ENCODE results near the gene GRIK1.

Gene GRIK1

DNA sequence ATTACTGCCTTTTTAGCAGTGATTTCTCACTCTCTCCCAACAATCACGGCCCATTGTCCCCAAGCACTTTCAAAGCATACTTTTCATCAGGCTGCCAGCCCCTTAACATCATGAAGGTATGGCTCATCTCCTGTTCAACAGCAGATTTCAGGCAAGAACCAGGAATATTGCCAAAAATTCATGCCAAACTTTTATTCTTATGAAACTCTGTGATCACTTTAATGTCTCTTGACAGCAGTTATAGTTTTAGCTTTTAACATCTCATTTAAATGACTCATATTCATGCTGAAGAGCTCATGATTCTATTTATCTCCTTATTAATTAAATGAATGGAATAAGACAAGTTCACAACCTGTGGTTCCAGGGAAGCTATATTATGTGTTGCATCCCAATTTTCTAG, 235.1 kb downstream of the GRIK1 start:
- no CpG with 5 or more reads among the region's 1 CpG for WGBS (ENCODE audit: extremely low coverage, insufficient coverage, insufficient read length)

DNA sequence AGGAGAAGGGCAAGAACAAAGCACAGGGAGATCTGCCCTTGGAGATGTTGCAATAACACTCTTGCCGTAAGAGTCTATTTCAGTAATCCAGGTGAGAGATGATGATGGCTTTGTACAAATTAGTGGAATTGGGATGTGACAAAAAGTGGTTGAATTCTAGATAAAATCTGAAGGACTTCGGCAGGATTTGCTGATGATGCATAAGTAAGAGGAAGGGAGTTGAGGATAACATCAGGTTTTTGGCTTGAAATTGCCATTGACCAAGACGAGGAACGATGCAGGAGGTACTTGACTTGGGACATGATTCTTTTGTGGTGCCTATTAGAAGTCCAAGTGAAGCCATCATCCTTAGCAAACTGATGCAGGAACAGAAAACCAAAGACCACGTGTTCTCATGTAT, 238.1 kb downstream of the GRIK1 start:
- H4K8ac ChIP-seq (ENCODE audit: low read depth, low read length): no peak overlapping the region
- no peak overlapping the region for H3K4ac ChIP-seq (ENCODE audit: low read depth, low read length)
- no peak overlapping the region for H3K23ac ChIP-seq (ENCODE audit: low read length)
- no peaks in the 10 kb centered on the region for H3K27me3 ChIP-seq (ENCODE audit: insufficient read depth, low read length)
- no peaks in the 10 kb centered on the region for H3K4me1 ChIP-seq (ENCODE audit: control insufficient read depth in 1 of 2, insufficient read depth in 2 of 2, low read length in 2 of 2)
- H3K18ac ChIP-seq (ENCODE audit: low read length): no peak overlapping the region
- H3K27ac ChIP-seq (ENCODE audit: low read depth, low read length): no peak overlapping the region
- no peak overlapping the region for H2BK5ac ChIP-seq (ENCODE audit: low read depth, low read length, poor library complexity)
- H4K12ac ChIP-seq (ENCODE audit: low read depth, low read length): no peak overlapping the region
- H4K91ac ChIP-seq (ENCODE audit: low read depth, low read length): no peak overlapping the region
- no CpG with 5 or more reads among the region's 5 CpGs for WGBS (ENCODE audit: extremely low coverage, insufficient coverage, insufficient read length)
- H3K79me1 ChIP-seq (ENCODE audit: low read length): no peaks in the 10 kb centered on the region
- H3K36me3 ChIP-seq (ENCODE audit: control insufficient read depth in 1 of 2, insufficient read depth in 2 of 2, low read length in 2 of 2): no peaks in the 10 kb centered on the region
- H2AFZ ChIP-seq (ENCODE audit: insufficient read depth, low read length, poor library complexity): no peak overlapping the region
- no peak overlapping the region for H3K14ac ChIP-seq (ENCODE audit: low read length)
- no peak overlapping the region for H3K4me2 ChIP-seq (ENCODE audit: low read length)
- H3K9ac ChIP-seq (ENCODE audit: low read length): no peak overlapping the region
- no peak overlapping the region for H2BK12ac ChIP-seq (ENCODE audit: low read length)
- H3K79me2 ChIP-seq (ENCODE audit: control insufficient read depth, insufficient read depth, low read length, poor library complexity): no peaks in the 10 kb centered on the region
- DNase-seq: no peak
- H3K9me3 ChIP-seq (ENCODE audit: insufficient read depth, low read depth, low read length): peaks cover 2% of the 10 kb centered on the region
- H2AK5ac ChIP-seq (ENCODE audit: low read length): no peak overlapping the region
- no peak overlapping the region for H2BK120ac ChIP-seq (ENCODE audit: insufficient read depth, low read length, poor library complexity)
- H3K4me3 ChIP-seq (ENCODE audit: low read depth, low read length): no peak overlapping the region

More for the DNA sequence above, 235.1 kb downstream of the GRIK1 start:
- no peaks in the 10 kb centered on the region for H3K4me1 ChIP-seq (ENCODE audit: control insufficient read depth in 1 of 2, insufficient read depth in 2 of 2, low read length in 2 of 2)
- H3K4me3 ChIP-seq (ENCODE audit: low read depth, low read length): no peak overlapping the region
- no peak overlapping the region for H3K9ac ChIP-seq (ENCODE audit: low read length)
- H4K12ac ChIP-seq (ENCODE audit: low read depth, low read length): no peak overlapping the region
- H2AFZ ChIP-seq (ENCODE audit: insufficient read depth, low read length, poor library complexity): no peak overlapping the region
- H3K4ac ChIP-seq (ENCODE audit: low read depth, low read length): no peak overlapping the region
- no peak overlapping the region for H2BK120ac ChIP-seq (ENCODE audit: insufficient read depth, low read length, poor library complexity)
- H3K4me2 ChIP-seq (ENCODE audit: low read length): no peak overlapping the region
- H3K27me3 ChIP-seq (ENCODE audit: insufficient read depth, low read length): no peaks in the 10 kb centered on the region
- no peak overlapping the region for H4K91ac ChIP-seq (ENCODE audit: low read depth, low read length)
- H3K27ac ChIP-seq (ENCODE audit: low read depth, low read length): no peak overlapping the region
- H2BK5ac ChIP-seq (ENCODE audit: low read depth, low read length, poor library complexity): no peak overlapping the region
- H3K36me3 ChIP-seq (ENCODE audit: control insufficient read depth in 1 of 2, insufficient read depth in 2 of 2, low read length in 2 of 2): no peaks in the 10 kb centered on the region
- H3K79me1 ChIP-seq (ENCODE audit: low read length): no peaks in the 10 kb centered on the region
- no peak overlapping the region for H2BK12ac ChIP-seq (ENCODE audit: low read length)
- H3K23ac ChIP-seq (ENCODE audit: low read length): no peak overlapping the region
- no peak overlapping the region for H3K14ac ChIP-seq (ENCODE audit: low read length)
- DNase-seq: no peak
- no peak overlapping the region for H2AK5ac ChIP-seq (ENCODE audit: low read length)
- H4K8ac ChIP-seq (ENCODE audit: low read depth, low read length): no peak overlapping the region
- H3K18ac ChIP-seq (ENCODE audit: low read length): no peak overlapping the region
- no peaks in the 10 kb centered on the region for H3K79me2 ChIP-seq (ENCODE audit: control insufficient read depth, insufficient read depth, low read length, poor library complexity)
- no peaks in the 10 kb centered on the region for H3K9me3 ChIP-seq (ENCODE audit: insufficient read depth, low read depth, low read length)

DNA sequence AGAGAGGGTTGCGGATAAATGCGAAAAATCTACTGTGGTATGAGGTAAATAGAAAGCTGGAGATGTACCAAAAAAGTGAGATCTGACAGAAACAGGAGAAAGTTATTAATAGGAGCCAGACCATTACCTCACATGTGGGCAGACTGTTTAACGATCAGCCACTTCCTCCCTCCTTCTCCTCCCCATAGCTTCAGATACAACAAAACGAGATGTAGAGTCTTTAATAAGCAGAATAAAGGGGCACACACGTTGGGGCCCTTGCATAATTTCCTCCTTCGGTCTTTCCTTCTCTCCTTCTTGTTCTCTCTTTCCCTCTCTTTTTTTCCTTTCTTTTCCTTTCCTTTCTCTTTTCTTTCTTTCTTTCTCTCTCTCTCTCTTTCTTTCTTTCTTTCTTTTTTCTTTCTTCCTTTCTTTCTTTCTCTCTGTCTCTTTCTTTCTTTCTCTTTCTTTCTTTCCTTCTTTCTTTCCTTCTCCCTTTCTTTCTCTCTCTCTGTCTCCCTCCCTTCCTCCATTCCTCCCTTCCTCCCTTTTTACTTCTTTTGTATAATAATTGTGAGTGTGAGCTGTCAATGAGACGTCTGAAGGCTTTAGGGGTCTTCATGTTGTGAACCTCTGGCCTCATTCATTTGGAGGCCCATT, 242.1 kb downstream of the GRIK1 start:
- H3K36me3 ChIP-seq (ENCODE audit: control insufficient read depth in 1 of 2, insufficient read depth in 2 of 2, low read length in 2 of 2): no peaks in the 10 kb centered on the region
- no peak overlapping the region for H4K8ac ChIP-seq (ENCODE audit: low read depth, low read length)
- no peak overlapping the region for H3K4ac ChIP-seq (ENCODE audit: low read depth, low read length)
- no peak overlapping the region for H3K14ac ChIP-seq (ENCODE audit: low read length)
- H3K27me3 ChIP-seq (ENCODE audit: insufficient read depth, low read length): no peaks in the 10 kb centered on the region
- peaks cover 2% of the 10 kb centered on the region for H3K9me3 ChIP-seq (ENCODE audit: insufficient read depth, low read depth, low read length)
- H3K27ac ChIP-seq (ENCODE audit: low read depth, low read length): no peak overlapping the region
- H2BK5ac ChIP-seq (ENCODE audit: low read depth, low read length, poor library complexity): no peak overlapping the region
- H3K4me2 ChIP-seq (ENCODE audit: low read length): no peak overlapping the region
- no peak overlapping the region for H3K18ac ChIP-seq (ENCODE audit: low read length)
- H3K79me2 ChIP-seq (ENCODE audit: control insufficient read depth, insufficient read depth, low read length, poor library complexity): no peaks in the 10 kb centered on the region
- H2BK120ac ChIP-seq (ENCODE audit: insufficient read depth, low read length, poor library complexity): no peak overlapping the region
- no CpG with 5 or more reads among the region's 7 CpGs for WGBS (ENCODE audit: extremely low coverage, insufficient coverage, insufficient read length)
- no peaks in the 10 kb centered on the region for H3K79me1 ChIP-seq (ENCODE audit: low read length)
- H3K9ac ChIP-seq (ENCODE audit: low read length): no peak overlapping the region
- no peak overlapping the region for H2AK5ac ChIP-seq (ENCODE audit: low read length)
- H4K12ac ChIP-seq (ENCODE audit: low read depth, low read length): no peak overlapping the region
- H3K4me1 ChIP-seq (ENCODE audit: control insufficient read depth in 1 of 2, insufficient read depth in 2 of 2, low read length in 2 of 2): no peaks in the 10 kb centered on the region
- H3K4me3 ChIP-seq (ENCODE audit: low read depth, low read length): no peak overlapping the region
- DNase-seq: no peak
- no peak overlapping the region for H2AFZ ChIP-seq (ENCODE audit: insufficient read depth, low read length, poor library complexity)
- no peak overlapping the region for H2BK12ac ChIP-seq (ENCODE audit: low read length)
- no peak overlapping the region for H4K91ac ChIP-seq (ENCODE audit: low read depth, low read length)
- H3K23ac ChIP-seq (ENCODE audit: low read length): no peak overlapping the region

DNA sequence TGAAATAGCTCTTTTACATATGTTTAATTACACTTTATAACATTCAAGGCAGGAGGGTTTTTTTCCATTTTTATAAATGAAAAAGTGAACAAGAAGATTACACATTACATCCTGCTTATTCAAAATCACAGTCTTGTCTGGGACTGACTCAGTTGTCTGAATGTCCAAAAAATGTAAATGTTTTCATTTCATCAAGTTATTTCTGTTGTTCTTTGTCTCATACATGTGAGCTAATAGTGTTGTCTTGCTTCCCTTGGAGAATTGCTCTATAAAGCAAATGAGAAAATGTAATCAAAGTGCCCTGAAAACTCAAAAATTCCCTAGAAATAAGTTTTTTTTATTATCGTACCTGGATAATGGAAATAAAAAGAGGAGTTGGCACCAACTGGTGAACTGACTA, 242.9 kb downstream of the GRIK1 start:
- Histone ChIP-seq H3K9me3 (ENCODE audit: insufficient read depth, low read depth, low read length) (peaks cover 2% of the 10 kb centered on the region), H4K91ac (ENCODE audit: low read depth, low read length) (no peak overlapping the region), H3K79me2 (ENCODE audit: control insufficient read depth, insufficient read depth, low read length, poor library complexity) (no peaks in the 10 kb centered on the region), H3K14ac (ENCODE audit: low read length) (no peak overlapping the region), H4K12ac (ENCODE audit: low read depth, low read length) (no peak overlapping the region), H3K79me1 (ENCODE audit: low read length) (no peaks in the 10 kb centered on the region), H3K4me2 (ENCODE audit: low read length) (no peak overlapping the region), H3K18ac (ENCODE audit: low read length) (no peak overlapping the region), H3K4ac (ENCODE audit: low read depth, low read length) (no peak overlapping the region), H3K27me3 (ENCODE audit: insufficient read depth, low read length) (no peaks in the 10 kb centered on the region), H2BK12ac (ENCODE audit: low read length) (no peak overlapping the region), H3K4me3 (ENCODE audit: low read depth, low read length) (no peak overlapping the region), H3K27ac (ENCODE audit: low read depth, low read length) (no peak overlapping the region), H2BK120ac (ENCODE audit: insufficient read depth, low read length, poor library complexity) (no peak overlapping the region), H3K9ac (ENCODE audit: low read length) (no peak overlapping the region), H3K4me1 (ENCODE audit: control insufficient read depth in 1 of 2, insufficient read depth in 2 of 2, low read length in 2 of 2) (no peaks in the 10 kb centered on the region), H2AFZ (ENCODE audit: insufficient read depth, low read length, poor library complexity) (no peak overlapping the region), H3K36me3 (ENCODE audit: control insufficient read depth in 1 of 2, insufficient read depth in 2 of 2, low read length in 2 of 2) (no peaks in the 10 kb centered on the region), H3K23ac (ENCODE audit: low read length) (no peak overlapping the region), H2BK5ac (ENCODE audit: low read depth, low read length, poor library complexity) (no peak overlapping the region), H2AK5ac (ENCODE audit: low read length) (no peak overlapping the region), H4K8ac (ENCODE audit: low read depth, low read length) (no peak overlapping the region)
- WGBS (ENCODE audit: extremely low coverage, insufficient coverage, insufficient read length): no CpG with 5 or more reads among the region's 1 CpG
- no peak for DNase-seq

Data from trophoblast cell (in vitro differentiated cells and primary cell).